Nephron (organoid): ENCODE data around the gene MBOAT2.
A peak's percentile ranks its signal among the peaks of the same experiment; 100 is the strongest.

Source experiments
- H3K27ac Mint-ChIP-seq, 3 experiments: 2 replicates each; pipeline ENCODE4 v1.8.0; 2020; ENCODE audit warnings: mixed read lengths in 3 of 3, mild to moderate bottlenecking in 2 of 3, moderate library complexity in 1 of 3
- H3K27me3 Mint-ChIP-seq: 2 replicates; pipeline ENCODE4 v1.8.0; 2021; ENCODE audit warnings: low read depth, mild to moderate bottlenecking, moderate library complexity, mixed read lengths
- H3K36me3 Mint-ChIP-seq: 2 replicates; pipeline ENCODE4 v1.8.0; 2020; ENCODE audit warnings: low read depth, mixed read lengths
- H3K4me1 Mint-ChIP-seq: 2 replicates; pipeline ENCODE4 v1.8.0; 2020; ENCODE audit warnings: mixed read lengths
- H3K4me3 Mint-ChIP-seq, 3 experiments: 2 replicates each; pipeline ENCODE4 v1.8.0; 2020; ENCODE audit warnings: mild to moderate bottlenecking in 3 of 3, mixed read lengths in 3 of 3, moderate library complexity in 2 of 3
- H3K9me3 Mint-ChIP-seq: 2 replicates; pipeline ENCODE4 v1.8.0; 2020; ENCODE audit warnings: mixed read lengths
- CTCF ChIP-seq, 3 experiments: fragments of 200-600 bp; sonication (generic); IDR thresholded peaks; one replicate each; pipeline ENCODE4 v1.5.0; 2021; ENCODE audit warnings: antibody characterized with exemption in 3 of 3; ENCODE audit not compliant: unreplicated experiment in 3 of 3

MBOAT2 gene

GRCh38 chr2:9015998-9016397, 12.5 kb upstream of the MBOAT2 start:
- no peaks in the 10 kb centered on the region for H3K36me3 Mint-ChIP-seq
- H3K4me1 Mint-ChIP-seq: peaks cover 11% of the 10 kb centered on the region
- no peaks in the 10 kb centered on the region for H3K9me3 Mint-ChIP-seq
- no peak for TF ChIP-seq CTCF (IDR thresholded peaks at IDR 0.05; ENCODE audit: unreplicated experiment in 3 of 3)
- H3K27me3 Mint-ChIP-seq: peaks cover 22% of the 10 kb centered on the region
- no peak overlapping the region for H3K27ac Mint-ChIP-seq
- H3K4me3 Mint-ChIP-seq: no peak overlapping the region

GRCh38 chr2:9013403-9013802, 9.9 kb upstream of the MBOAT2 start:
- TF ChIP-seq CTCF (IDR thresholded peaks at IDR 0.05; ENCODE audit: unreplicated experiment in 3 of 3): no peak
- Mint-ChIP-seq H3K27ac (no peak overlapping the region), H3K36me3 (no peaks in the 10 kb centered on the region), H3K27me3 (peaks cover 22% of the 10 kb centered on the region), H3K4me1 (peaks cover 30% of the 10 kb centered on the region), H3K9me3 (no peaks in the 10 kb centered on the region), H3K4me3 (no peak overlapping the region)

- H3K27ac Mint-ChIP-seq: peak overlapping the region in 1 of 3 experiments; percentile 10
- no peaks in the 10 kb centered on the region for H3K36me3 Mint-ChIP-seq
- H3K9me3 Mint-ChIP-seq: no peaks in the 10 kb centered on the region
- H3K4me1 Mint-ChIP-seq: peaks cover 26% of the 10 kb centered on the region
- no peak overlapping the region for H3K4me3 Mint-ChIP-seq
- peaks cover 15% of the 10 kb centered on the region for H3K27me3 Mint-ChIP-seq
- no peak for TF ChIP-seq CTCF (IDR thresholded peaks at IDR 0.05; ENCODE audit: unreplicated experiment in 3 of 3)
Measured at GRCh38 chr2:9010866-9011265, 7.4 kb upstream of the MBOAT2 start.

GRCh38 chr2:9008951-9009664, 5.6 kb upstream of the MBOAT2 start:
- H3K4me3 Mint-ChIP-seq: peak overlapping the region in 1 of 3 experiments; percentile 7
- no peak for TF ChIP-seq CTCF (IDR thresholded peaks at IDR 0.05; ENCODE audit: unreplicated experiment in 3 of 3)
- H3K36me3 Mint-ChIP-seq: peaks cover 3% of the 10 kb centered on the region
- peaks cover 3% of the 10 kb centered on the region for H3K9me3 Mint-ChIP-seq
- H3K27me3 Mint-ChIP-seq: peaks cover 12% of the 10 kb centered on the region
- H3K27ac Mint-ChIP-seq: peak overlapping the region in 1 of 3 experiments; percentile 41
- H3K4me1 Mint-ChIP-seq: peaks cover 30% of the 10 kb centered on the region

DNA sequence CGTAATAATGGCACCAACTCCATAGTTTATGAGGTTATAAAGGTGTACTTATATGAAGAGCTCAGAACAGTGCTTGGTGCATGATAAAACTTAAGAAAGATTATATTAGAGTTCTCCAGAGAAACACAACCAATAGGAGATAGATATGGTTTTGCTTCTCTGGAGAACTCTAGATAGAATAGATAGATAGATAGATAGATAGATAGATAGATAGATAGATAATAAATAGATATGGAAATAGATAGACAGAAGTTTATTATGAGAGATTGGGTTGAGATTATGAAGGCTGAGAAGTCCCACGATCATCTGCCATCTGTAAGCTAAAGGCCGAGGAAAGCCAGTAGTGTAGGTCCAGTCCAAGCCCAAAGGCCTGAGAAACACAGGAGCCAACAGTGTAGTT, 2.9 kb upstream of the MBOAT2 start:
- Mint-ChIP-seq H3K27me3 (no peaks in the 10 kb centered on the region), H3K36me3 (peaks cover 3% of the 10 kb centered on the region), H3K9me3 (peaks cover 3% of the 10 kb centered on the region), H3K4me3 (peak overlapping the region in 2 of 3 experiments; percentile 45 to 47), H3K4me1 (peaks cover 37% of the 10 kb centered on the region), H3K27ac (peak overlapping the region in 2 of 3 experiments; percentile 19 to 50)
- TF ChIP-seq CTCF (IDR thresholded peaks at IDR 0.05; ENCODE audit: unreplicated experiment in 3 of 3): no peak
